HL-60 (cell line): ENCODE data around the gene RFC4.
A peak's percentile ranks its signal among the peaks of the same experiment; 100 is the strongest.
"Not testable (repeated sequence)": the region's sequence is repeated elsewhere in the genome, so short reads cannot be mapped to it uniquely, and the experiment has no call there.

Source experiments
- DNase-seq, 2 experiments: peaks; one replicate each; pipeline ENCODE4 v3.0.0-alpha.2; 2010 to 2020; ENCODE audit warnings: low read depth in 1 of 2, low spot score in 1 of 2
- H3K27ac ChIP-seq: fragments of 250-450 bp; sonication (Bioruptor Pico); replicated peaks from 2 replicates; pipeline ENCODE4 v1.5.1; 2020; ENCODE audit warnings: mild to moderate bottlenecking, moderate library complexity
- H3K27me3 ChIP-seq: fragments of 250-450 bp; sonication (Bioruptor Pico); 2 replicates; pipeline ENCODE4 v1.5.1; 2021; ENCODE audit warnings: mild to moderate bottlenecking, moderate library complexity; ENCODE audit not compliant: insufficient read depth, poor library complexity, severe bottlenecking
- H3K4me3 ChIP-seq: replicated peaks from 2 replicates; pipeline ENCODE4 v1.5.1; 2011; ENCODE audit warnings: mild to moderate bottlenecking, control low read depth, low read length; ENCODE audit not compliant: insufficient read depth
- CTCF ChIP-seq: IDR thresholded peaks from one replicate; pipeline ENCODE4 v1.5.1; 2011; ENCODE audit warnings: low read length, control low read depth, inconsistent platforms; ENCODE audit not compliant: insufficient read depth
- GABPA ChIP-seq: IDR thresholded peaks from 2 replicates; pipeline ENCODE4 v1.6.1; 2012; ENCODE audit warnings: low read depth
- POLR2AphosphoS5 ChIP-seq: IDR thresholded peaks from 2 replicates; pipeline ENCODE4 v1.6.1; 2012; ENCODE audit warnings: low read depth
- REST ChIP-seq: IDR thresholded peaks from 2 replicates; pipeline ENCODE4 v1.6.1; 2012; ENCODE audit warnings: low read depth; ENCODE audit not compliant: insufficient replicate concordance
- SPI1 ChIP-seq: IDR thresholded peaks from 2 replicates; pipeline ENCODE4 v1.6.1; 2012; ENCODE audit warnings: low read depth, mild to moderate bottlenecking, borderline replicate concordance

The RFC4 gene

DNA sequence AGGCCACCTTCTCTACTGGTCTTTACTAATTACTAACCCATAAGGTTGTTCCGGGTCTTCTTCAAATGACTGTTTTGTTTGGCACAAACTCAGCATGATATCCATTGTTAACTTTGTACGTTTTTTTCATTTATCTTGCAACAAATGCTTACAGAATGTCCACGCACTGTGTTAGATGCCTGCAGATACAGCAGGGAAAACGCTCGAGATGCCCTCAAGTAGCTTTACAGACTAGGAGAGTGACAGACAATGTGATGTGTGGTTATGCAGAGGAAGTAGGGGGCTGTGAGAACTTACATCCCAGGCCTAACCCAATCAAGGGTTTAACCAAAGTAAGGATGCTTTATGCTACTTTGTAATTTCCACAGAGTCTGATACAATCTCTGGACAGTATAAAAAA is 949 bp upstream of the RFC4 start:
- H3K4me3 ChIP-seq, result peak overlapping the region; percentile 66
- H3K27ac ChIP-seq, result peak overlapping the region; percentile 89
- TF ChIP-seq REST, result no peak
- TF ChIP-seq POLR2AphosphoS5, result no peak
- TF ChIP-seq CTCF, result no peak
- TF ChIP-seq SPI1, result no peak; the same call in 1 of the 2 replicates
- DNase-seq, result no peak
- H3K27me3 ChIP-seq, result no peaks in the 10 kb centered on the region

- H3K4me3 ChIP-seq, DNase-seq, H3K27ac ChIP-seq, H3K27me3 ChIP-seq: not testable (repeated sequence)
Measured at GRCh38 chr3:186803447-186803846, 2.8 kb downstream of the RFC4 start.

GRCh38 chr3:186802701-186803100 is 3.6 kb downstream of the RFC4 start:
- DNase-seq, result no peak
- TF ChIP-seq POLR2AphosphoS5, result no peak
- TF ChIP-seq SPI1, result peak; percentile 55; the same call in 1 of the 2 replicates

GRCh38 chr3:186800285-186800684 is 6.0 kb downstream of the RFC4 start:
- Histone ChIP-seq H3K27ac (no peak overlapping the region), H3K27me3 (no peaks in the 10 kb centered on the region), H3K4me3 (no peak overlapping the region)
- DNase-seq, result no peak
- no peak for TF ChIP-seq GABPA
- TF ChIP-seq CTCF, result no peak
- TF ChIP-seq REST, result no peak
- TF ChIP-seq SPI1, result no peak
- TF ChIP-seq POLR2AphosphoS5, result no peak

More at GRCh38 chr3:186802701-186803100, 3.6 kb downstream of the RFC4 start:
- Histone ChIP-seq H3K4me3 (no peak overlapping the region), H3K27me3 (no peaks in the 10 kb centered on the region), H3K27ac (no peak overlapping the region)

DNA sequence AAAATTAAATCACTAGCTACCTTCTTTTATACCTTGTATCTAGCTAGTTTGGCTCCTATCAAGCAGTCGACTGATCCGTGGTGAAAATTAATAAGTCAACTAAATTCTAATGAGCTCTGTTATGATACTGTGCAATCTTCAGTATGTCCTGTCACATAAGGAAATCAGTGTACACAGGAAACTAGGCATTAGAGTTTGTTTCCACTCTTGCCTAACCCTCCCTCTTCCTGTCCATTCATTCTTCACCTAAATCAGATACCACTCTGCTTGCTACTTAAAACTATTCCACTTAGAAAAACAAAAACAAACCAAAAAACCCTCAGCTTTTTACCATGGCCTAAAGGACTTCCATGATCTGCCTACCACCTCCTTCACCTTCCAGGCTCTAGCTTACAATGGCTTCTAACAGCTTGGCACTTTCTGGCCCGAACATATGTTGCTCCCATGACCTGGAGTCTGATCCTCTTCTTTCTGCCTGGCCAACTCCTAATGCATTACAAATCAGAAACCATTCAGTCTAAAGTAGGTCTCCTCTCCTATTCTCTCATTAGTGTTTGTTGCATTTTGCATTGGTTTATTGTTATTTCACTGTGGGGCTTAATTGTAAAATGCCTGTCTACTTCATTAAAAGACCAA is 7.9 kb downstream of the RFC4 start:
- DNase-seq, result no peak
- TF ChIP-seq GABPA (no peak), CTCF (no peak), POLR2AphosphoS5 (no peak), SPI1 (no peak), REST (no peak)
- Histone ChIP-seq H3K27me3 (no peaks in the 10 kb centered on the region), H3K4me3 (no peak overlapping the region), H3K27ac (no peak overlapping the region)
